ENCODE results near the gene SPECC1L.
"Not testable (repeated sequence)": the region's sequence is repeated elsewhere in the genome, so short reads cannot be mapped to it uniquely, and the experiment has no call there.

SPECC1L gene

GRCh38 chr22:24247564-24248344 is 22.9 kb upstream of the SPECC1L start:
- no peaks in the 10 kb centered on the region for H3K79me2 ChIP-seq (ENCODE audit: control insufficient read depth, insufficient read depth, low read length, poor library complexity)
- H3K36me3 ChIP-seq (ENCODE audit: control insufficient read depth in 1 of 2, insufficient read depth in 2 of 2, low read length in 2 of 2) = no peaks in the 10 kb centered on the region
- peaks cover 22% of the 10 kb centered on the region for H3K79me1 ChIP-seq (ENCODE audit: low read length)
- H3K4me3 ChIP-seq (ENCODE audit: low read depth, low read length) = no peak overlapping the region
- H2AK5ac ChIP-seq (ENCODE audit: low read length) = no peak overlapping the region
- H4K12ac ChIP-seq (ENCODE audit: low read depth, low read length) = peak overlapping the region; percentile 21
- H3K18ac ChIP-seq (ENCODE audit: low read length) = no peak overlapping the region
- H4K91ac ChIP-seq (ENCODE audit: low read depth, low read length) = peak overlapping the region; percentile 65
- H3K4me2 ChIP-seq (ENCODE audit: low read length) = no peak overlapping the region
- WGBS (ENCODE audit: extremely low coverage, insufficient coverage, insufficient read length) = no CpG with 5 or more reads among the region's 23 CpGs
- H3K27ac ChIP-seq (ENCODE audit: low read depth, low read length) = peak overlapping the region; percentile 68
- peak overlapping the region; percentile 9 for H2AFZ ChIP-seq (ENCODE audit: insufficient read depth, low read length, poor library complexity)
- peak overlapping the region; percentile 19 for H4K8ac ChIP-seq (ENCODE audit: low read depth, low read length)
- H3K4ac ChIP-seq (ENCODE audit: low read depth, low read length) = no peak overlapping the region
- no peak overlapping the region for H3K14ac ChIP-seq (ENCODE audit: low read length)
- H3K9ac ChIP-seq (ENCODE audit: low read length) = no peak overlapping the region
- peak overlapping the region; percentile 54 for H2BK120ac ChIP-seq (ENCODE audit: insufficient read depth, low read length, poor library complexity)
- H2BK5ac ChIP-seq (ENCODE audit: low read depth, low read length, poor library complexity) = peak overlapping the region; percentile 18
- DNase-seq = peak; percentile 88 to 90
- H2BK12ac ChIP-seq (ENCODE audit: low read length) = peak overlapping the region; percentile 16
- H3K23ac ChIP-seq (ENCODE audit: low read length) = no peak overlapping the region
- H3K4me1 ChIP-seq (ENCODE audit: control insufficient read depth in 1 of 2, insufficient read depth in 2 of 2, low read length in 2 of 2) = peaks cover 24 to 33% of the 10 kb centered on the region in 2 experiments
- peaks cover 4% of the 10 kb centered on the region for H3K9me3 ChIP-seq (ENCODE audit: insufficient read depth, low read depth, low read length)
- H3K27me3 ChIP-seq (ENCODE audit: insufficient read depth, low read length) = no peaks in the 10 kb centered on the region

GRCh38 chr22:24248611-24249010 is 22.0 kb upstream of the SPECC1L start:
- H3K27ac ChIP-seq (ENCODE audit: low read depth, low read length); H2AFZ ChIP-seq (ENCODE audit: insufficient read depth, low read length, poor library complexity); H2BK12ac ChIP-seq (ENCODE audit: low read length); H3K79me2 ChIP-seq (ENCODE audit: control insufficient read depth, insufficient read depth, low read length, poor library complexity); H3K4me3 ChIP-seq (ENCODE audit: low read depth, low read length); H3K18ac ChIP-seq (ENCODE audit: low read length); H3K9me3 ChIP-seq (ENCODE audit: insufficient read depth, low read depth, low read length); H3K23ac ChIP-seq (ENCODE audit: low read length); H3K14ac ChIP-seq (ENCODE audit: low read length); H3K27me3 ChIP-seq (ENCODE audit: insufficient read depth, low read length); H4K8ac ChIP-seq (ENCODE audit: low read depth, low read length); H3K36me3 ChIP-seq (ENCODE audit: control insufficient read depth in 1 of 2, insufficient read depth in 2 of 2, low read length in 2 of 2); H3K9ac ChIP-seq (ENCODE audit: low read length); H4K91ac ChIP-seq (ENCODE audit: low read depth, low read length); H3K4ac ChIP-seq (ENCODE audit: low read depth, low read length); DNase-seq; H2BK120ac ChIP-seq (ENCODE audit: insufficient read depth, low read length, poor library complexity); H3K4me2 ChIP-seq (ENCODE audit: low read length); H4K12ac ChIP-seq (ENCODE audit: low read depth, low read length); H2AK5ac ChIP-seq (ENCODE audit: low read length); H2BK5ac ChIP-seq (ENCODE audit: low read depth, low read length, poor library complexity): not testable (repeated sequence)
- Histone ChIP-seq H3K4me1 (ENCODE audit: control insufficient read depth in 1 of 2, insufficient read depth in 2 of 2, low read length in 2 of 2) (peaks cover 18 to 25% of the 10 kb centered on the region in 2 experiments), H3K79me1 (ENCODE audit: low read length) (peaks cover 19% of the 10 kb centered on the region)
- WGBS (ENCODE audit: extremely low coverage, insufficient coverage, insufficient read length) = no CpG with 5 or more reads among the region's 15 CpGs

- not testable (repeated sequence) for H2BK12ac ChIP-seq (ENCODE audit: low read length); H3K9me3 ChIP-seq (ENCODE audit: insufficient read depth, low read depth, low read length); H2AFZ ChIP-seq (ENCODE audit: insufficient read depth, low read length, poor library complexity); H3K9ac ChIP-seq (ENCODE audit: low read length); H4K12ac ChIP-seq (ENCODE audit: low read depth, low read length); H2AK5ac ChIP-seq (ENCODE audit: low read length); H3K4me2 ChIP-seq (ENCODE audit: low read length); H3K14ac ChIP-seq (ENCODE audit: low read length); H3K18ac ChIP-seq (ENCODE audit: low read length); H3K27ac ChIP-seq (ENCODE audit: low read depth, low read length); H3K4me3 ChIP-seq (ENCODE audit: low read depth, low read length); H3K36me3 ChIP-seq (ENCODE audit: control insufficient read depth in 1 of 2, insufficient read depth in 2 of 2, low read length in 2 of 2); H3K23ac ChIP-seq (ENCODE audit: low read length); H3K79me2 ChIP-seq (ENCODE audit: control insufficient read depth, insufficient read depth, low read length, poor library complexity); H3K4ac ChIP-seq (ENCODE audit: low read depth, low read length); H2BK5ac ChIP-seq (ENCODE audit: low read depth, low read length, poor library complexity); H4K8ac ChIP-seq (ENCODE audit: low read depth, low read length); H3K27me3 ChIP-seq (ENCODE audit: insufficient read depth, low read length)
- no CpG with 5 or more reads among the region's 8 CpGs for WGBS (ENCODE audit: extremely low coverage, insufficient coverage, insufficient read length)
- H4K91ac ChIP-seq (ENCODE audit: low read depth, low read length) = peak overlapping the region; percentile 51
- H3K4me1 ChIP-seq (ENCODE audit: control insufficient read depth in 1 of 2, insufficient read depth in 2 of 2, low read length in 2 of 2) = peaks cover 16 to 19% of the 10 kb centered on the region in 2 experiments
- H2BK120ac ChIP-seq (ENCODE audit: insufficient read depth, low read length, poor library complexity) = peak overlapping the region; percentile 29
- peaks cover 16% of the 10 kb centered on the region for H3K79me1 ChIP-seq (ENCODE audit: low read length)
- DNase-seq = peak in 1 of 2 donors; percentile 48
Measured at GRCh38 chr22:24249413-24249812, 21.2 kb upstream of the SPECC1L start.

GRCh38 chr22:24251286-24251685 is 19.3 kb upstream of the SPECC1L start:
- not testable (repeated sequence) for H3K4ac ChIP-seq (ENCODE audit: low read depth, low read length); DNase-seq; H2BK5ac ChIP-seq (ENCODE audit: low read depth, low read length, poor library complexity); H3K36me3 ChIP-seq (ENCODE audit: control insufficient read depth in 1 of 2, insufficient read depth in 2 of 2, low read length in 2 of 2); H3K27ac ChIP-seq (ENCODE audit: low read depth, low read length); H3K4me3 ChIP-seq (ENCODE audit: low read depth, low read length); H3K9me3 ChIP-seq (ENCODE audit: insufficient read depth, low read depth, low read length); H3K23ac ChIP-seq (ENCODE audit: low read length); H3K9ac ChIP-seq (ENCODE audit: low read length); H3K79me2 ChIP-seq (ENCODE audit: control insufficient read depth, insufficient read depth, low read length, poor library complexity); H2BK12ac ChIP-seq (ENCODE audit: low read length); H3K14ac ChIP-seq (ENCODE audit: low read length); H3K4me1 ChIP-seq (ENCODE audit: control insufficient read depth in 1 of 2, insufficient read depth in 2 of 2, low read length in 2 of 2); H3K27me3 ChIP-seq (ENCODE audit: insufficient read depth, low read length); H2AK5ac ChIP-seq (ENCODE audit: low read length); H2BK120ac ChIP-seq (ENCODE audit: insufficient read depth, low read length, poor library complexity); H2AFZ ChIP-seq (ENCODE audit: insufficient read depth, low read length, poor library complexity); H4K91ac ChIP-seq (ENCODE audit: low read depth, low read length); H3K4me2 ChIP-seq (ENCODE audit: low read length); H4K12ac ChIP-seq (ENCODE audit: low read depth, low read length); H4K8ac ChIP-seq (ENCODE audit: low read depth, low read length); H3K18ac ChIP-seq (ENCODE audit: low read length)
- WGBS (ENCODE audit: extremely low coverage, insufficient coverage, insufficient read length) = no CpG with 5 or more reads among the region's 28 CpGs
- peaks cover 10% of the 10 kb centered on the region for H3K79me1 ChIP-seq (ENCODE audit: low read length)

All from trophoblast cell (in vitro differentiated cells and primary cell).